Measurements from ENCODE around the gene WFDC1. TPM values are rescaled to one million over a fixed set of nuclear protein-coding genes. Genes with fewer than 3 reads are reported as not detected.

The WFDC1 gene
- total RNA-seq, 1 donor from 2014 or later = 0.62 TPM

- DNase-seq = no peak
Measured at GRCh38 chr16:84351630-84352029, 57.0 kb downstream of the WFDC1 start.

GRCh38 chr16:84354306-84354705 lies 59.6 kb downstream of the WFDC1 start:
- no peak for DNase-seq

DNA sequence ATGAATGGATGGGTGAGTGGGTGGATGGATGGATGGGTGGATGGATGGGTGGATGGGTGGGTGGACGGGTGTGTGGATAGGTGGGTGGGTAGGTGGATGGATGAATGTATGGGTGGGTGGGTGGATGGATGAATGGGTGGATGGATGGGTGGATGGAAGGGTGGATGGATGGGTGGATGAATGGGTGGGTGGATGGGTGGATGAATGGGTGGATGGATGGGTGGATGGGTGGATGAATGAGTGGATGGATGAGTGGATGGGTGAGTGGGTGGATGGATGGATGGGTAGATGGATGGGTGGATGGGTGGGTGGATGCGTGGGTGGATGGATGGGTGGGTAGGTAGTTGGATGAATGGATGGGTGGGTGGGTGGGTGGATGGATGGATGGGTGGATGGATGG lies 60.5 kb downstream of the WFDC1 start:
- no peak for DNase-seq

DNA sequence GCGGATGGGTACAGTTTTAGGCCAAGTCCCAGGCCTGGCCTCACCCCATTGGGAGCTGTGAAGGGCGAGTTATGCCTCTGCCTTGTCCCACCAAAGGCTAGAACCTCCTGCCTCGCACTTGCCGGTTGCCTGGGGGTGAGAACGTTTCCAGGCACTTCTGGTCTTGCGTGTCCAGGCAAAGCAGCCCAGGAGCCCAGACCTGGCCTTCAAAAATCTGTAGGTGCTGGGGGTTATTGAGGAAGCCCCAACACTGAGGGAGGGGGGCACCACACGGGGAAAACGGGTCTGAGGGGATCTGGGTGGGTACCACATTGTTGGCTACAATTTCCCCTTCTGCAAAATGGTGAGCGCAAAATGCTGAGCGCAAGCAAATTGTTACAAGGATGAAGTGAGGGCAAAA lies 61.5 kb downstream of the WFDC1 start:
- DNase-seq = no peak

DNA sequence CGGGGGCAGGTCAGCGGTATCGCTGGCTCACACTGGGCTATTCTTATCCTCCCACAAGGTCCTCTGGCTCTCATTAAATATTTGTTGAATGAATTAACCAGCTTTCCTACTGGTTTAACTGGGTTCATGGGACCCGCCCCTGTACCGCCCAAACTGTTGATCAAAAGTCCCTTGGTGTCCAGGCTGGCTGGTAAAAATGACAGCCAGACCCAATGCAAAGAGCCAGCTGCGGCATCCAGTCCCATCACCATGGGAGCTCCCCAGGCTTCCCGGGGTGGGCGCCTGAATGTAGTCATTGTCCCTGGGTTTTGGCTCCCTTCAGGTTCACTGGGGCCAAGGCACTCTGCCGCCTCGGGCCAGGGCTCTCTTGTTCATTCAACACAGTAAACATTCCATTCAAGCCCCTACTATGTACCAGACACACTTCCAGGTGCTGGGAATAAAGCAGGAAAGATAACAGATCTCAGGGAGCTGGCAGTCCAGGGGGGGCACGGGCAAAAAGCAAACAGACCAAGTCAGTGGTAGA lies 62.0 kb downstream of the WFDC1 start:
- peak; percentile 84 for DNase-seq

DNA sequence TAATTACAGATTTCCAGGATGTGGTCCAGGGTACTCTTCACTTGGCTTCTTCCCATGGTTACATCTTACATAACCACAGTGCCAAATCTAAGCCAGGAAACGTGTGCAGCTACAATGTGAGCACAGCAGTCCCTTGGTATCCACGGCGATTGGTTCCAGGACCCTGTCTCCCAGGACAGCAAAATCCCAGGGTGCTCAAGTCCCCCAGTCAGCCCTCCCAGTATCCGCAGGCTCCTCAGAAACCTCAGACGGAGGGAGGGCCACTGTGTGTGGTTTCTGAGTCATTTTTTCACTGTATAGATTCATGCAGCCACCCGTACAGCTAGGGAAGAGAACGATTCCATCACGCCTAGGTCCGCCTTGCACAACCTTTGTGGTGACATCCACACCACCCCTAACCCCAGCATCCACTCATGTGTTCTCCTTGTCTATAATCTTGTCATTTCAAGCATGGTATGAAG lies 62.5 kb downstream of the WFDC1 start:
- no peak for DNase-seq

DNA sequence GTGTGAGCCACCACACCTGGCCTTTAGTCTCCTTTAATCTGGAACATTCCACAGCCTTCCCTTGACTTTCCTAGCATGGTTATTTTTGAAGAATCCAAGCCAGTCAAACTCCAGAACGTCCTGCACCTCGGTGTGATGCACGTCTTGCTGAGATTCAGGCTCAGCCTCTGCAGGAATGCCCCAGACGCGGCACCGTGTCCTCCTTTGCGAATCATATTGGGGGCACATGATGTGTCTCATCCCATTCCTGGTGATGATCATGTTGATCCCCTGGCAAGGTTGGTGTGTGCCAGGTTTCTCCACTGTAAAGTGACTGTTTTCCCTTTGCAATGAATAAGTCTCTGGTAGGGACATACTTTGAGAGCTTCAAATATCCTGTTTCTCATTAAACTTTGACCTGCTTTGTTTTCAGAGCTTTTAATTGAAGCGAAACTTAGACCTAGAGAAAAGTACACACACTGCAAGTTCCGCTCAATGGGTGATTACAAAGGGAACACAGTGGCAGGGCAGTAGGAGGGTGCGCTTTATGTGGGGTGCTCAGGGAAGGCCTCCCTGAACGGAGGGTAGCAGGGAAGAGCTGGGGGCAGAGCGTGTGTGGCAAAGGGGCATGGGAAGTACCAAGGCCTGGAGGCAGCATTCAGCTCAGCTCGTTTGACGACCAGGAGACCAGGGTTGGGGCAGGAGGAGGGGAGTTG lies 64.1 kb downstream of the WFDC1 start:
- no peak for DNase-seq

DNA sequence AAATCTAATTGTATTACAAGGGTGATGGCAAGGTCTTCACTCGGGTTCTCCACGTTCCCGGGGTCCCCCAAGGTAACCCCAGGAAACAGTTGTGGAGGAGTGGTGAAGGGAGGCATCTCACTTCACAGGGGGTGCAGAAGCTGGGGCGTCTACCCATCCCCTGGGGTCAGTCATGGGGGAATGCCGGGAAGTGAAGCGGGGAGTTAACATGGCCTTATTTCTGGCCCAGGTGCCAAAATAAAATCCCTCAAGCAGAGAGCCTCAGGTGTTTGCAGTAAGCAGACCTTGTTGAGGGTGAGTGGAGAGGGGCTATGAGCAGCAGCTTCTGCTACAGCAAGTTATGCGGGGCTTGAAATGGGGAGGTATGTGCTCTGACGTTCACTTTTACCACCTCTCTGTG lies 64.6 kb downstream of the WFDC1 start:
- no peak for DNase-seq

DNA sequence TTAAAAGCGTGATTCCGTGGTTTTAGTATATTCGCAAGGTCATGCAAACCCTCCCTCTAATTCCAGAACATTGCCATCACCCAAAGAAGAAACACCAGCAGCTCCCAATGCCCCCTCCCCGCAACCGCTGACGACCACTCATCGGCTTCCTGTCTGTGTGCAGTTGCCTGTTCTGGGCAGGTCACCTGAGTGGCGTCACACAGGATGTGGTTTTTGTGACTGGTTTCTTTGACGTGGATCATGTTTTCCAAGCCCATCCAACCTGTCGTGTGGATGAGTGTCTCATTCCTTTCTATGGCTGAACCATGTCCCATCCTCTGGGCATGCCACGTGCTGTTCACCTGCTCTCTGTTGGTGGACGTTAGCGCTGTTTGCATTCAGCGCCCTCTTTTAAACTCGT lies 65.5 kb downstream of the WFDC1 start:
- DNase-seq = no peak

DNA sequence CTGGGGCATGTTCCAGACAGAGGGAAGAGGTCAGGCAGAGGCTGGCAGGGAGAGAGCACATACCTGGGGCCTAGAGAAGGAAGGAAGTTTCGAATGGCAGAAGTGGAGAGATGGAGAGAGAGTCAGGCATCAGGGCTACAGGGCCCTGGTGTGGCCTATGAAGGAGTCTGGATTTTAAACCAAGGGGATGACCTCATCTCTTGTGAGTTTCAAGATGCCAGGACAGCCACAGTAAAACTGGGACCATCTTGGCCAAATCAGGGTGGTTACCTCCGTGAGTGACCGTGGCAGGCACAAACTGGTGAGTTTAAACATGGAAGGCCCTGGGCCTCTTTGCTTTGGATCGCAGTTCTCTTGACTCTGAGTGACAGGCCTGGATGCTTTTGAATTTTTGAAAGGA lies 66.1 kb downstream of the WFDC1 start:
- no peak for DNase-seq

GRCh38 chr16:84361546-84361945 lies 66.9 kb downstream of the WFDC1 start:
- DNase-seq = no peak

DNA sequence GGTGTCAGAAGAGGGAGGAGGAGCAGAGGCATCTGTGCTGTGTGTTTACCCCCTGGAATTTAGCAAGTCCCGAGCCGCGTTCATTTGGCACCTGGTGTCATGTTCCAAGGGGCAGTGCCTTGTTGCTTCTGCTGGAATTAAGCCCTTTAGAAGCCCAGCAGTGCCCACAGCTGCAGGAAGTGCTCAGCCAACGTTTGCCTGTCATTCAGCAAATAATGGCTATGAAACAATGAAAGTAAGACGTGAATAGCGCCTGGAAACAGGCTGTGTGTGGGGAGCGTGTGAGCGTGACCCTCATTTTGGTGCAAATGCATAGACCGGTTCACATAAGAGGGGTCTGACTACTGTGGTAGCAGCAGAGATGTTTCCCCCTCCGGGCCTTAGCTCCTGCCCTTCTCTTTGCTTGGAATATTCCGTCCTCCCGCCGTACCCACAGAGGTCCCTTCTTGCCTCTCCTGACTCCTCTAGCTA lies 67.8 kb downstream of the WFDC1 start:
- peak; percentile 30 for DNase-seq

- DNase-seq = no peak
Measured at GRCh38 chr16:84366208-84366607, 71.5 kb downstream of the WFDC1 start.

GRCh38 chr16:84367297-84367680 lies 72.6 kb downstream of the WFDC1 start:
- no peak for DNase-seq

GRCh38 chr16:84367750-84368307 lies 73.2 kb downstream of the WFDC1 start:
- DNase-seq = no peak

DNA sequence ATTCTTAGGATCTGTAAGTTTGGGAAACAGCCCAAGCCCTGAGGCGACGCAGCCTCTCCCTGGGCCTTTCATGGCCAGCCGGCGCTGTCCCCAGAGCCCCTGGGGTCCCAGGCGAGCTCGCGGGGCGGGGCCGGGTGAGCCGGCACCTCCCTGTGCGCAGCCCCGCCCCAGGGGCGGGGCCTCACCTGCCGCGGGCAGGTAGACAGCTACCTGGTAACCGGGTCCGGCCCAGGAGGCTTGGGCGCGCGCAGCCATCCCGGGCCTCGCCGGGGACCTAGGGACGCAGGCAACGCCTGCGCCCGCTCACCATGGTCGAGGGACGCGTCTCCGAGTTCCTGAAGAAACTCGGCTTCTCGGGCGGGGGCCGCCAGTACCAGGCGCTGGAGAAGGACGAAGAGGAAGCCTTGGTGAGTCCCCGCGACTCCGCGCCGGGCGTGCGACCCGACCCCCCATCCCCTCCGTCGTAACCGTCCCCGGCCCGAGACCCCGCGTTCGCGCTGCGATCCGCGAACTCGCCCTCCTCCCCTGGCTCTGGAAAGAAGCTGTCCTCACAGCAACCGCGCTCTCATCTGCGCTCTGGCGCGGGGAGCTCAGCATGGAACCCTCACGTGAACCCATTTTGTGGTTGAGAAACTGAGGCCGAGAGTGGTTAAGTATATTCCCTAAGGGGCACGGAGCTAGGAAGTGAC lies 73.8 kb downstream of the WFDC1 start, which contains the start of gene ATP2C2:
TSS of gene ATP2C2 (plus strand) at position 231 of the 689 bp plus-strand sequence. CDS start at position 309, 78 bp downstream.
- no peak for DNase-seq

- no peak for DNase-seq
Measured at GRCh38 chr16:84369105-84369504, 74.4 kb downstream of the WFDC1 start.

- no peak for DNase-seq
Measured at GRCh38 chr16:84369938-84370627, 75.4 kb downstream of the WFDC1 start.

DNA sequence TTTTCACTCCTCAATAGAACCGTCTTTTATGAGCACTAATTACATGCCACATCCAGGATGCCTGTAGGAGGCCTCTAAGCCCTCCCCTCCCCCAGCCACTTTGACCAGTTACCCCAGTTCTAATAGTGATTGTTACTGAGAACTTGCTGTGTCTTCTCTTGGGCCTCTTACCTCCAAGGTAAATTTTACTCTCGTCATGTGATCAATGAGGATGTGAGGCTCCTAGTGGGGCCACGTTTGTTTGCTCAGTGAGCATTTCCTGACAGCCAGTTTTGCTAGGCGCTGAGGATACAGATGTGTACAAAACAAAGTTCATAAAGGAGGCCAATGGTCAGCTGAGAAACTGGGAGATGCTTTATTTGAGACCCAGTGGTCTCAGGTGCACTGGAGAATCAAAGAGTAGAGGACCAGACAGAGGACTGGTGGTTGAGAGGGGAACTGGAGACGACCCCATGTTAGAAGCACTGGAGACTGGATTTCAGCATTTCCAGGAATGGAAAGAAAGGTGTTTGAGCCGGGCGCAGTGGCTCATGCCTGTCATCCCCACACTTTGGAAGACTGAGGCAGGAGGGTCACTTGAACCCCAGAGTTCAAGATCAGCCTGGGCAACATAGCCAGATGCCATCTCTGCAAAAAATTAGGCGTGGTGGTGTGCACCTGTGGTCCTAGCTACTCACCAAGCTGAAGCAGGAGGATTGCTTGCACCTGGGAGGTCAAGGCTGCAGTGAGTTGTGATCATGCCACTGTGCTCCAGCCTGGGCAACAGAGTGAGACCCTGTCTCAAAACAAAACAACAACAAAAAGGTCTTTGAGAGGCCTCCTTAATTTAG lies 76.3 kb downstream of the WFDC1 start:
- DNase-seq = no peak

- no peak for DNase-seq
Measured at GRCh38 chr16:84371553-84371865, 76.8 kb downstream of the WFDC1 start.

DNA sequence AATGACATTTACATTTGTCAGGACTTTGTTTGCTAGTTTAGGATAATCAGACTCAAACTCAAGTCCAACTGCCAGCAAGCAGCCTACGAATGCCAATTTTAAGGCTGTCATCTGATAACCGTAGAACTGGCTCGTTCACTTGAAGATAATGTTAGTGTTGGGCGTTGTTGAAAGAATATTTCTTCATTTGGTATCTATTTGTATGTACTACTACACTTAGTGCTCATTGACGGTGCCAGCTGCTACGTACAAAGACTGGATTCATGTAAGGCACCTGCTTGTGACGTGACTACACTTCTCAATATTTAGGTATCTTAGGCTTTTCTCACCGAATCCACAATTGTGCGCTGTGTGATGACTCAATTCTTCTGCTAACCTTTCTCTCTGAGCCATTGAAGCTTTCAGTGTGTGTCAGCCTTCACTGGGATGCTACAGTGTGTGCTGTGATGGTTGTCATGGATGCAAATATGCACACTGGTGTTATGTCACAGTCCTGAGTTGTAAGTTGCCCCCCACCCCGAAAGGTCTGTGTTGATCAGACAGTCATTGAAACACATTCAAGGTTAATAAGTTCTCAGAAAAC lies 79.3 kb downstream of the WFDC1 start:
- no peak for DNase-seq

- DNase-seq = no peak
Measured at GRCh38 chr16:84378099-84378498, 83.4 kb downstream of the WFDC1 start.
